CD4-positive, alpha-beta T cell treated with Interleukin-10 for 1 hour (primary cell): ENCODE data around the gene UTP25.
"Not testable (repeated sequence)": the region's sequence is repeated elsewhere in the genome, so short reads cannot be mapped to it uniquely, and the experiment has no call there.

Experiments
- DNase-seq: peaks from one replicate; pipeline ENCODE4 v3.0.0-alpha.2; 2020

Gene UTP25

GRCh38 chr1:209827384-209828262 is at the start of gene UTP25:
TSS of gene UTP25 (plus strand) at chr1:209827972. CDS start at chr1:209828064, 92 bp downstream.
- peak; percentile 95 for DNase-seq

GRCh38 chr1:209778102-209778501 is 49.7 kb upstream of the UTP25 start:
- DNase-seq, result no peak

GRCh38 chr1:209780268-209780667 is 47.5 kb upstream of the UTP25 start:
- DNase-seq, result no peak

GRCh38 chr1:209783386-209783785 is 44.4 kb upstream of the UTP25 start:
- no peak for DNase-seq

- DNase-seq, result peak; percentile 98
Measured at GRCh38 chr1:209784265-209785169, 43.3 kb upstream of the UTP25 start, which contains the start of gene C1orf74. TSS of gene C1orf74 (minus strand) at chr1:209784559. CDS start at chr1:209783634, 925 bp downstream.

- no peak for DNase-seq
Measured at GRCh38 chr1:209785592-209785991, 42.2 kb upstream of the UTP25 start.

GRCh38 chr1:209786146-209786545 is 41.6 kb upstream of the UTP25 start:
- DNase-seq, result no peak

- no peak for DNase-seq
Measured at GRCh38 chr1:209787551-209787950, 40.2 kb upstream of the UTP25 start.

- DNase-seq, result no peak
Measured at GRCh38 chr1:209789245-209789644, 38.5 kb upstream of the UTP25 start.

- no peak for DNase-seq
Measured at GRCh38 chr1:209790286-209791193, 37.2 kb upstream of the UTP25 start.

GRCh38 chr1:209791920-209792319 is 35.9 kb upstream of the UTP25 start:
- DNase-seq, result no peak

GRCh38 chr1:209793711-209794110 is 34.1 kb upstream of the UTP25 start:
- DNase-seq, result not testable (repeated sequence)

GRCh38 chr1:209797978-209798639 is 29.7 kb upstream of the UTP25 start:
- no peak for DNase-seq

GRCh38 chr1:209800984-209801834 is 26.6 kb upstream of the UTP25 start:
- DNase-seq, result no peak

GRCh38 chr1:209802117-209802779 is 25.5 kb upstream of the UTP25 start:
- DNase-seq, result no peak

- DNase-seq, result no peak
Measured at GRCh38 chr1:209802780-209803152, 25.0 kb upstream of the UTP25 start.

- no peak for DNase-seq
Measured at GRCh38 chr1:209803568-209803967, 24.2 kb upstream of the UTP25 start.

GRCh38 chr1:209805341-209805781 is 22.4 kb upstream of the UTP25 start:
- DNase-seq, result no peak

- peak; percentile 84 for DNase-seq
Measured at GRCh38 chr1:209805875-209806760, 21.7 kb upstream of the UTP25 start, which contains the start of gene IRF6. TSS of gene IRF6 (minus strand) at chr1:209806142. CDS start at chr1:209801413, 4,729 bp downstream.
